HepG2 (cell line): ENCODE data around the gene PNMA8C. TPM values are rescaled to one million over a fixed set of nuclear protein-coding genes. Genes with fewer than 3 reads are reported as not detected.

Experiments used
- ATAC-seq: fragments of 200-7000 bp; cut with Tn5 transposase; 3 replicates; pipeline ENCODE4 v1.9.1; 2020; ENCODE audit warnings: mild to moderate bottlenecking, moderate library complexity
- BruUV-seq: library from RNA; stranded (reverse); fragments of 400-500 nt; replicated peaks from 2 replicates; lab custom pipeline; 2021; lab: Mats Ljungman, UMichigan
- CTCF ChIA-PET: fragments of 300-600 bp; formaldehyde crosslinking; extraction: SDS; loops from one replicate; lab custom pipeline; 2021; ENCODE audit warnings: low total read pairs, inconsistent platforms, low intra/inter-chr PET ratio; lab: Yijun Ruan, JAX
- POLR2A ChIA-PET: fragments of 350-600 bp; sonication (Branson Sonifier 250); formaldehyde crosslinking; loops from one replicate; lab custom pipeline; 2020; ENCODE audit warnings: antibody characterized with exemption, inconsistent platforms; lab: Yijun Ruan, JAX
- DNase-seq: peaks from one replicate; pipeline ENCODE4 v3.0.0-alpha.2; 2015; ENCODE audit warnings: low spot score
- FAIRE-seq: peaks from 3 replicates; lab custom pipeline; 2011; peaks lifted over from hg19 to GRCh38; lab: Jason Lieb, UNC
- H2AFZ ChIP-seq: one replicate; pipeline ENCODE4 v1.6.1; 2011; ENCODE audit warnings: low read length, inconsistent platforms
- H3K27ac ChIP-seq: fragments of 300-600 bp; 3 replicates; pipeline ENCODE4 v1.8.0; 2011; ENCODE audit warnings: mixed run types, mild to moderate bottlenecking, mixed read lengths, low read length, inconsistent platforms; ENCODE audit not compliant: insufficient read depth; ENCODE audit errors: extremely low read length
- H3K27me3 ChIP-seq, 2 experiments: fragments of 200-600 bp in 1 of 2; 2 replicates in 1 of 2; 3 replicates in 1 of 2; pipeline versions ENCODE4 v1.6.0 to v1.8.0; 2011; ENCODE audit warnings: low read length in 2 of 2, mild to moderate bottlenecking in 2 of 2, moderate library complexity in 2 of 2, inconsistent platforms in 1 of 2; ENCODE audit not compliant: insufficient read depth in 2 of 2, control insufficient read depth in 1 of 2
- H3K36me3 ChIP-seq, 2 experiments: fragments of 200-600 bp in 1 of 2; replicated peaks in 1 of 2; 2 replicates in 1 of 2; 3 replicates in 1 of 2; pipeline versions ENCODE4 v1.5.1 to v1.8.0; 2011; ENCODE audit warnings: low read length in 2 of 2, inconsistent platforms in 1 of 2; ENCODE audit not compliant: insufficient read depth in 2 of 2, control insufficient read depth in 1 of 2
- H3K4me1 ChIP-seq: 2 replicates; pipeline ENCODE4 v1.5.1; 2012; ENCODE audit warnings: low read length, inconsistent platforms; ENCODE audit not compliant: insufficient read depth
- H3K4me2 ChIP-seq: 2 replicates; pipeline ENCODE4 v1.6.0; 2011; ENCODE audit warnings: low read depth, low read length, inconsistent platforms
- H3K4me3 ChIP-seq, 3 experiments: fragments of 200-600 bp in 1 of 3; sonication (generic), shearing (Covaris generic) in 1 of 3; replicated peaks in 1 of 3; 2 replicates each; pipeline ENCODE4 v1.5.1; 2011 to 2016; ENCODE audit warnings: low read length in 3 of 3, inconsistent platforms in 2 of 3, low read depth in 2 of 3, mild to moderate bottlenecking in 2 of 3, control low read depth in 1 of 3, mixed read lengths in 1 of 3; ENCODE audit not compliant: insufficient read depth in 1 of 3
- H3K79me2 ChIP-seq: one replicate; pipeline ENCODE4 v1.6.1; 2011; ENCODE audit warnings: low read length, inconsistent platforms; ENCODE audit not compliant: insufficient read depth
- H3K9ac ChIP-seq: 2 replicates; pipeline ENCODE4 v1.6.0; 2011; ENCODE audit warnings: mild to moderate bottlenecking, low read depth, low read length, inconsistent platforms; ENCODE audit not compliant: insufficient read depth
- H3K9me3 ChIP-seq: 2 replicates; pipeline ENCODE4 v1.5.1; 2012; ENCODE audit warnings: mild to moderate bottlenecking, low read length
- H4K20me1 ChIP-seq: 2 replicates; pipeline ENCODE4 v1.6.0; 2011; ENCODE audit warnings: inconsistent platforms, mild to moderate bottlenecking, low read length, moderate library complexity; ENCODE audit not compliant: insufficient read depth
- HDAC2 ChIP-seq: sonication (generic); formaldehyde crosslinking; IDR thresholded peaks from 2 replicates; pipeline ENCODE4 v1.4.0; 2020; ENCODE audit warnings: missing genetic modification reagents
- IKZF4 ChIP-seq: sonication (generic); formaldehyde crosslinking; IDR thresholded peaks from 2 replicates; pipeline ENCODE4 v1.5.1; 2020; ENCODE audit warnings: borderline replicate concordance, mild to moderate bottlenecking, low read depth, missing genetic modification reagents; ENCODE audit errors: not compliant biosample characterization
- NONO ChIP-seq, 2 experiments: fragments of 450-650 bp in 1 of 2; sonication (generic) in 1 of 2; formaldehyde crosslinking in 1 of 2; IDR thresholded peaks in 1 of 2; conservative IDR thresholded peaks in 1 of 2; 2 replicates each; pipeline versions ENCODE4 v1.6.1 to v1.8.0; 2017 to 2022; ENCODE audit warnings: mild to moderate bottlenecking in 1 of 2, missing genetic modification reagents in 1 of 2, moderate library complexity in 1 of 2
- REL ChIP-seq: sonication (generic); formaldehyde crosslinking; conservative IDR thresholded peaks from 2 replicates; pipeline ENCODE4 v1.8.0; 2022; ENCODE audit warnings: mild to moderate bottlenecking, missing genetic modification reagents, moderate library complexity
- RFX3 ChIP-seq: IDR thresholded peaks from 2 replicates; pipeline ENCODE4 v1.6.1; 2016; ENCODE audit warnings: missing biosample characterization, missing genetic modification reagents
- ZKSCAN5 ChIP-seq: sonication (generic); formaldehyde crosslinking; IDR thresholded peaks from 2 replicates; pipeline ENCODE4 v1.5.1; 2020; ENCODE audit warnings: mild to moderate bottlenecking, missing genetic modification reagents
- ZNF264 ChIP-seq: sonication (generic); formaldehyde crosslinking; IDR thresholded peaks from 2 replicates; pipeline ENCODE4 v1.4.0; 2020; ENCODE audit warnings: missing genetic modification reagents
- ZNF282 ChIP-seq: fragments of 450-650 bp; IDR thresholded peaks from 2 replicates; pipeline ENCODE4 v1.6.1; 2018; ENCODE audit not compliant: partially characterized antibody
- ZNF790 ChIP-seq: sonication (generic); formaldehyde crosslinking; IDR thresholded peaks from 2 replicates; pipeline ENCODE4 v1.8.0; 2022; ENCODE audit warnings: missing genetic modification reagents, mild to moderate bottlenecking, borderline replicate concordance
- WGBS: methylation state at CpG from one replicate; pipeline ENCODE4 v1.1.6; 2017; ENCODE audit warnings: low lambda C conversion rate; 5-methylcytosine and 5-hydroxymethylcytosine counted together
- in situ Hi-C: cut with HindIII; loops from 2 replicates; pipeline ENCODE4 v1.10.0; 2017; ENCODE audit warnings: low pct_unique_long_range_greater_than_20kb; ENCODE audit not compliant: extremely low pct_ligation_motif_present
- intact Hi-C: fragments of 100-400 bp; cut with micrococcal nuclease; formaldehyde crosslinking; loops from one replicate; pipeline ENCODE4 v1.10.0; 2022; ENCODE audit not compliant: unreplicated experiment
- polyA plus RNA-seq, 8 experiments: library from polyadenylated mRNA; depleted of rRNA in 3 of 8; stranded (reverse) in 7 of 8; unstranded in 1 of 8; fragments of >200 nt; fragmentation: Illumina TruSeq in 4 of 8; extraction: Trizol in 4 of 8; gene quantifications; 2 replicates each; pipeline versions ENCODE4 v1.2.1 to v1.2.3, GENCODE V29; 2011 to 2016; ENCODE audit warnings: low read depth in 4 of 8, missing spikeins in 1 of 8, mixed read lengths in 1 of 8; ENCODE audit not compliant: insufficient read depth in 1 of 8
- total RNA-seq, 5 experiments: library from RNA; depleted of rRNA; stranded (reverse); fragments of >200 nt; fragmentation: Illumina TruSeq; extraction: Trizol; gene quantifications; 2 replicates each; pipeline ENCODE4 v1.2.3, GENCODE V29; 2016; ENCODE audit warnings: low read depth in 1 of 5
- TF ChIP-seq, protein P1 (sequence below): sonication (generic); formaldehyde crosslinking; IDR thresholded peaks from 2 replicates; pipeline ENCODE4 v1.5.1; 2020; ENCODE audit warnings: missing genetic modification reagents, mild to moderate bottlenecking, borderline replicate concordance
- TF ChIP-seq, protein P2 (sequence below): fragments of 450-650 bp; IDR thresholded peaks from 2 replicates; pipeline ENCODE4 v1.6.1; 2016

The PNMA8C gene
- total and polyA plus RNA-seq, 2 of the 13 experiments (the other 11 are each of a cell fraction or from before 2014, with no cell fraction given) = not detected

DNA sequence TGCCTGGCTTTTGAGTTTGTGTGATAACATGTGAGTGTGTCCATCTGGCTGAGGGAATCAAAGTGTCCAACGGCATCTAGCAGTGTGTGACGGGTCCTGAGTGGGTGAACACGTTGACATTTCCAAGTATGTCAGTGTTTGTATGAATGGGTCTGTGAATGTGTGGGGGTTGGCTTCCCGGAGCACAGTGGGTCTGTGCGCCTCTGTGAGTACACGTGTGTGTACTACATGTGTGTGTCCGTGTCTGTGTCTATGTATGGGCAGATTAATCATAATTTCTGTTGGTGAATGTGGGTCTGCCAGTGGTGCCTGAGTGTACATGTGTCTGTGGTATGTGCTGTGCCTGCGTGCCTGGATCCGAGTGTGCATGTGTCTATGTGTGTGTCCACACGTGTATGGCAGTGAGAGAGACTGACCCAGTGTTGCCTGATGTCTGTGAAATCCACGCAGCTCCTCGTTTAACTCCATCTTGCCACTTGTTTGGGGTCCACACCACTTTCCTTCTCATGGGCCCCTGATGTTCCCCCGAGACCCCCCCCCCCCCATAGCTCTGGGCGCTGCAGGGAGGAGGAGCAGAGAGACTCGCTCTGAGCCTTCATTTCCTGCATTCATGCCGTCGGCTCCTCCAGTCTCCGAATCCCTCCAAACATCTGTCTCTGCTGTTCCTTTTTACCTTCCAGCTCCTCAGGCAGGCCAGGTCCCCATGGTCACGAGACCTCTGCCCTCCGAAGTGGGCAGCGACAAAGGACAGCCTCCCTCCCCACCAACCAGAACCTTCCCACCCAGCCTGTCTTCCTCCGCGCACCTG is 20.7 kb downstream of the PNMA8C start:
- TF ChIP-seq ZKSCAN5 (CRISPR knock-in tag) (no peak), REL (CRISPR knock-in tag) (no peak), ZNF282 (no peak), RFX3 (CRISPR knock-in tag) (no peak), ZNF264 (CRISPR knock-in tag) (no peak), ZNF790 (CRISPR knock-in tag) (no peak), IKZF4 (CRISPR knock-in tag) (no peak), HDAC2 (CRISPR knock-in tag) (no peak), NONO (IDR thresholded peaks at IDR 0.05) (no peak), NONO (CRISPR knock-in tag; conservative IDR thresholded peaks at IDR 0.05) (no peak)
- TF ChIP-seq, protein P1, sequence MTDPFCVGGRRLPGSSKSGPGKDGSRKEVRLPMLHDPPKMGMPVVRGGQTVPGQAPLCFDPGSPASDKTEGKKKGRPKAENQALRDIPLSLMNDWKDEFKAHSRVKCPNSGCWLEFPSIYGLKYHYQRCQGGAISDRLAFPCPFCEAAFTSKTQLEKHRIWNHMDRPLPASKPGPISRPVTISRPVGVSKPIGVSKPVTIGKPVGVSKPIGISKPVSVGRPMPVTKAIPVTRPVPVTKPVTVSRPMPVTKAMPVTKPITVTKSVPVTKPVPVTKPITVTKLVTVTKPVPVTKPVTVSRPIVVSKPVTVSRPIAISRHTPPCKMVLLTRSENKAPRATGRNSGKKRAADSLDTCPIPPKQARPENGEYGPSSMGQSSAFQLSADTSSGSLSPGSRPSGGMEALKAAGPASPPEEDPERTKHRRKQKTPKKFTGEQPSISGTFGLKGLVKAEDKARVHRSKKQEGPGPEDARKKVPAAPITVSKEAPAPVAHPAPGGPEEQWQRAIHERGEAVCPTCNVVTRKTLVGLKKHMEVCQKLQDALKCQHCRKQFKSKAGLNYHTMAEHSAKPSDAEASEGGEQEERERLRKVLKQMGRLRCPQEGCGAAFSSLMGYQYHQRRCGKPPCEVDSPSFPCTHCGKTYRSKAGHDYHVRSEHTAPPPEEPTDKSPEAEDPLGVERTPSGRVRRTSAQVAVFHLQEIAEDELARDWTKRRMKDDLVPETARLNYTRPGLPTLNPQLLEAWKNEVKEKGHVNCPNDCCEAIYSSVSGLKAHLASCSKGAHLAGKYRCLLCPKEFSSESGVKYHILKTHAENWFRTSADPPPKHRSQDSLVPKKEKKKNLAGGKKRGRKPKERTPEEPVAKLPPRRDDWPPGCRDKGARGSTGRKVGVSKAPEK = 0 out of 2 replicates have a peak, but pooled peaks have one; percentile 27
- TF ChIP-seq, protein P2, sequence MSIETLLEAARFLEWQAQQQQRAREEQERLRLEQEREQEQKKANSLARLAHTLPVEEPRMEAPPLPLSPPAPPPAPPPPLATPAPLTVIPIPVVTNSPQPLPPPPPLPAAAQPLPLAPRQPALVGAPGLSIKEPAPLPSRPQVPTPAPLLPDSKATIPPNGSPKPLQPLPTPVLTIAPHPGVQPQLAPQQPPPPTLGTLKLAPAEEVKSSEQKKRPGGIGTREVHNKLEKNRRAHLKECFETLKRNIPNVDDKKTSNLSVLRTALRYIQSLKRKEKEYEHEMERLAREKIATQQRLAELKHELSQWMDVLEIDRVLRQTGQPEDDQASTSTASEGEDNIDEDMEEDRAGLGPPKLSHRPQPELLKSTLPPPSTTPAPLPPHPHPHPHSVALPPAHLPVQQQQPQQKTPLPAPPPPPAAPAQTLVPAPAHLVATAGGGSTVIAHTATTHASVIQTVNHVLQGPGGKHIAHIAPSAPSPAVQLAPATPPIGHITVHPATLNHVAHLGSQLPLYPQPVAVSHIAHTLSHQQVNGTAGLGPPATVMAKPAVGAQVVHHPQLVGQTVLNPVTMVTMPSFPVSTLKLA = peak; percentile 80
- H3K4me1 ChIP-seq = peaks cover 37% of the 10 kb centered on the region
- FAIRE-seq = no peak
- H2AFZ ChIP-seq = peak overlapping the region; percentile 1
- H3K4me2 ChIP-seq = peak overlapping the region; percentile 71
- no peak for ATAC-seq
- no peaks in the 10 kb centered on the region for H3K79me2 ChIP-seq
- no peak for DNase-seq
- no peak overlapping the region for H3K9ac ChIP-seq
- BruUV-seq = no TSS peak
- H3K36me3 ChIP-seq = no peaks in the 10 kb centered on the region
- POLR2A ChIA-PET = no interaction called here
- no peak overlapping the region for H3K27ac ChIP-seq
- in situ Hi-C loops = no loop called here
- no peaks in the 10 kb centered on the region for H3K9me3 ChIP-seq
- CTCF ChIA-PET = no interaction called here
- WGBS = 58% methylated on average over 15 of the region's 23 CpGs
- H3K4me3 ChIP-seq = peak overlapping the region; percentile 10 to 50 (median 15); a peak in 2 of 6 replicates
- intact Hi-C loops = no loop called here
- no peaks in the 10 kb centered on the region for H3K27me3 ChIP-seq
- H4K20me1 ChIP-seq = no peaks in the 10 kb centered on the region
